Endothelial cell of hepatic sinusoid (primary cell): Measurements from ENCODE around the gene RND3.

Experiments
- in situ Hi-C: cut with HindIII; loops from 2 replicates; pipeline ENCODE4 v1.10.0; 2017; ENCODE audit warnings: low sequenced_read_pairs

RND3 gene

DNA sequence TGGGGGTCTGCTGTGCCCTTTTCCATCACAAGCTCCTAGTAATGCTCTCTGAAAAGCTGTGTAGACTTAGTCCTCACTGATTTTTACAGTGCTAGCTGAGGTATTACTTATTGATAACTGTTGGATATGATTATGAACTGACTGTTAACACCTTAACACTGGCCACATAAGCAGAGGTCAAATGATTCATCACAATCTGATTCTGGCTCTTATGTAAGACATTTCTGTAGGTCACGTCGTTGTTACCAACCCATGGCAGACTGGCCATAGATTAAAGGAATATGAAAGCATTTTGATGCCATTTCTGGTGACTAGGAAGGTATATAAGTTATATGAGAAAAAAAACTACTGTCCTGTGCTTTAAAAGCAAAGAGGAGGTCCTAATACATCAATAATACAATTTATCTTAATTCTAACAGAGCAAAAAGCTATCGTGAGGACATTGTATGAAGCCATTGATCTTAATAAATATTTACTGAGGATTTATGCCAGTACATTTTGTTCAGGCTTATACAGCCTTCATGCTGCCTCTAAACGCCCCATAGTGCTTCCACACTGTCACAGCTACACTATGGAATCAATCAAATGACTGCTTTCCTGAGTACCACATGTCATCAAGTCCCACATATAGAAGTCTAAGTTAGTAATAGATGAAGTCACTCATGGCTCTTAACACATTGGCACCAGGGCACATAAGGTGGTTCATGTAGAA, 6.9 kb upstream of the RND3 start:
- in situ Hi-C loops: no loop called here

DNA sequence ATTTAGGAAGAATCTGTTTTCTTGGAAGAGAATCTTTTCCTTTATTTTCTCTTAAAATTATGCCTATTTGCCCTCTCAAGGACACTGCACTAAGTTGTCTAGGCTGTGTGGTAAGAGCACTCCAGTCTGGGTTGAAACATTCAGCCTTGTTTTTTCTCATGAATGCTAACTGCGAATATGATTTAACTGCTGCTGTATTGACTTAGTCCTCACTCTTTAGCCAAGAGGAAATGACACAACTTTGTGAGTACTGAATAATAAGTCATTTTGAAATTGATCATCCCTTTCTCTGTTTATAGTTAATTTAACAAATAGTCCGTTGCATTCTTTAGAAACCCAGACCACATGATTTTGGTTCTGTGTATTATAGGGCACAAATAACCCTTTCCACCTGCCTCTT, 4.5 kb upstream of the RND3 start:
- in situ Hi-C loops: no loop called here

GRCh38 chr2:150491430-150491829, 4.0 kb upstream of the RND3 start:
- in situ Hi-C loops: no loop called here

GRCh38 chr2:150490466-150490865, 3.0 kb upstream of the RND3 start:
- in situ Hi-C loops: no loop called here

- in situ Hi-C loops: no loop called here
Observed at GRCh38 chr2:150486539-150487484, 655 bp downstream of the RND3 start.

DNA sequence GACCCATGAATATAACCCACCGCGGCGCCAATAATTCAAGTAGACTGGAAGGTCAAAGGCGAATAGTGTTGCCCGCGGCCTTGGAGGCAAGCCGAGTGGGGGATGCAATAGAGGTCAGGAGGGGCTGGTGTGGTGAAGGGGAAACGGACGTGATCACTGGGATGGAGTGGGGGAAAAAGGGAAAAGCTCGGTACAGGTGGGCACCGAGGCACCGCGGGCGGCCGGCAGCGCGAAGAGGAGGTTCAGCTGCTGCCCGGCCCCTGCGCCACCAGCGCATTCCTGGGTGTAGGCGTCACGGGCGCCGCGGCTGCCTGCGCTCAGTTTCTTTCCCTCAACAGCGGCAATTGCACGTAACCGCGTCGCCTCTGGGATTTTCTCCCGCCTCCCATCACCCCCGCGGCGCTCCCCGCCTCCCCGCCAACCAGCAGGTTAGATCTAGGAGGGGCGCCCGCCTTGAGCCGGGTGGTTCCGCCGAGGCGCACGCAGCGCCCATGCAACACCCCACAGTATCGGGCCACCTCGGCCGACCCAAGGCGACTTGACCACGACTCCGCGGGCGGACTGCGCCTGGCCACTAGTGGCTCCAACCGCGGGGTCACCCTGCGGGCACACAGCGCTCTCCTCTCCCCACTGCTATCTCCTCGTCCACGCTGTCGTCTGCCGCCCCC, 1.5 kb downstream of the RND3 start:
- in situ Hi-C loops: no loop called here

DNA sequence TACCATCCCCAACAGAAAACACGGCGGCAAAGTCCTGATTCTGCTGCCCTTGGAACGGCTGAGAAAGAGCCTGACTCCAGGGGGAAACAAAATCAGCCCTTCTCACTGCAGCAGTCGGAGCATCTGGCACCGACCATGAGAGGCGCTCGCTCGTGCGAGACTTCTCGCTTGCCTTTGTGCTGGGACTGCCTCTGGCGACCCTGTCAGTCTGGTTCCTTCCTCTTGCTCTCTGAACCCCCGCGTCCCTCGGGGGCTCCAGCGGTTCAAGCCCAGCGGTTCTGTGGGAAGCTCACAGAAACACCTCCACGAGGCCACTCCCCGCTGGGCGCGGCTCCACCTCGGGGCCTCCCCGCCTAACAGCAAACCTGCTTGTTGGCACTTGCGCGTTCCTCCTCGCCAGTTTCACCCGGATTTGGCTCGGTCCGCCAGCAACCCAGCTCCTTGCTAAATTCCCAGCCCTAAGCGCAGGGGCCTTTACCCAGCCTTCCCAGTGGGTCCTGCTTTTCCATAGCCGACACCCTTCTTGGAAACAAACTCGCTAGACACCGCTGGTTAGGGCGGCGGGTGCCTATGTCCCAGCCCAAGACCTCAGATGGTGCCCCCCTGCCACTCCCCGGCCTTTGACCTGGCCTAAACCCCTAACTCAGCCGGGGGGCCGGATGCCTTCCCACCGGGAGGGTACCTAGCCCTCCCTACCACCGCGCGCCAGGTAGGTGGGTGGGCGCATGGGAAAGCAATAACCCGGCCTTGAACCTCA, 2.2 kb downstream of the RND3 start:
- in situ Hi-C loops: no loop called here

DNA sequence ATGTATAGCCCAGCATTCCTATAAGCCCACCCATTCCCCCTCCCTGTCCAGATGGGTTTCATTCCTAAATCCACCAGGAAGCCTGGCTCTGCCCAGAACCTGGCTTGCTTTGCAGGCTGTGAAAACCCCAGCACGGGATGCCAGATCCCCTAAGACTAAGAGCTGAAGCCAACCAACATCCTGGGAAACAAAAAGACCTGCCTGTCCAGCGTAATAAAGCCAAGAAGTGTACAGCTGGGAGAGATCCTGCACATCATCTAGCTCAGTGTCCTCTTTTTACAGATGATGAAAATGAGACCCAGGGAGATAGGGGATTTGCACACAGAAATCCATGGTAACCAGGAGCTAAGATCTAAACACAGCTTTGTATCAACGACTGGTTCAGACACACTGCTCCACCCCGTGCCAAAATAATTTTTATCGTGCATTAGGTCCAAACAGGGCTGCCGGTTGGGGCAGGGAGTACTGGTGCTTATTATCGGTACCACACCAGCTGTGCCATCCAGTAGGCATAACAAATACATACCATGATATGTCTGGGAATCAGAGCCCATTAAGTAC, 2.9 kb downstream of the RND3 start:
- in situ Hi-C loops: no loop called here

- in situ Hi-C loops: no loop called here
Observed at GRCh38 chr2:150484006-150484405, 3.5 kb downstream of the RND3 start.

GRCh38 chr2:150483532-150483931, 3.9 kb downstream of the RND3 start:
- in situ Hi-C loops: no loop called here

- in situ Hi-C loops: no loop called here
Observed at GRCh38 chr2:150482667-150483400, 4.6 kb downstream of the RND3 start.

- in situ Hi-C loops: no loop called here
Observed at GRCh38 chr2:150482111-150482510, 5.4 kb downstream of the RND3 start.

GRCh38 chr2:150480971-150481830, 6.3 kb downstream of the RND3 start:
- in situ Hi-C loops: no loop called here

DNA sequence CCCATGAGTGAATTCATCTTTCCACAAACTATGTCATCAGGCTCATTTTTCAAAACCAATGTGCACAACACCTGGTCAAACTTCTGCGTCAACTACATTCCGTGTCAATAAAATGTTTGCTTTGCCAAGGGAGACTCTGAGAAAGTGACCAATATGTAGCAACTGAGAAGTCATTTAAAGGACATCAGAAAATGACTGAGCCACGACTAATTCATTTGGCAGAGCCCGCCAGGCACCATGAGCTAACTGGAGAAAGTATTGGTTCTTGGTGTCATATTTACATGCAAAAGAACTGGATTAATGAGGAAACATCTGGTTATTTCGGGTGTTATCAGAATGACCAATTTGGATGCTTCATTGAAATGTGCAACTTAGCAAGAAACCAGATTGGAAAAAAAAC, 7.2 kb downstream of the RND3 start:
- in situ Hi-C loops: no loop called here

DNA sequence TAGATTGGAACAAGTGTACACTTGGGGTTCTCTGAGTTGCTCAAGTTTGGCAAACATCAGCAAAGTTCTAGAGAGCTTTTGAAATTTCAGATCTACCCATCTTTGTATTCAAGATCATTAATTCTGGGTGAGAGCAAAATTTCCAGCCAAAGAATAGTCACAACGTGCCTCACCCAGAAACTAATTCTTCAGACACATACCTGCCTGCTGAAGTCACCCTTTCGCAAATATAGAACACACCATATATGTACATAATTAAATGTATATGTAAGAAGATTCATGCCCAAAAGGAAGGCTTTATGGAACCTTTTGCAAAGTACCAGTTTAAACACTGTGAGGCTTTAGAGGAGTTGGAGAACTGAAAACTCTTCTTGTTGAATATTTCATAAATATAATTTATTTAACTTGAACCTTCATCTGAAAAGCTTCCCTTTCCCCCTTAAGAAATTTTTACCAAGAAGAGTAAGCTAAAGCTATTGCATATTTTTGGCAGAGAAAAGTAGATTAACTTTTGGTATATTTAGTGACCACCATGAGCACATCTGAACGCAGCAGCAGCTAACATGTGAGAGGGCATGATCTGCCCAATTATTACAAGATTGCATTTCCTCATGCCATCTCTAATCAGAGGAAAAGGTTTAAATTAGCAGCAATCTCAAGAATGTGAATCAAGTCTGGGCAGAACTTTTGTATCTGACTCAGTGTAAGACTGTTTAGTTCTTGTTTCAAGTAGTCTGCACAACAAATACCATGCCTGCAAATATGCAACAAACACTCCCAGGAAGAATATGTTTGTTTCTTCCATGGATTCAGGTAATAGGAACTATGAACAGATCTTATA, 8.2 kb downstream of the RND3 start:
- in situ Hi-C loops: no loop called here

DNA sequence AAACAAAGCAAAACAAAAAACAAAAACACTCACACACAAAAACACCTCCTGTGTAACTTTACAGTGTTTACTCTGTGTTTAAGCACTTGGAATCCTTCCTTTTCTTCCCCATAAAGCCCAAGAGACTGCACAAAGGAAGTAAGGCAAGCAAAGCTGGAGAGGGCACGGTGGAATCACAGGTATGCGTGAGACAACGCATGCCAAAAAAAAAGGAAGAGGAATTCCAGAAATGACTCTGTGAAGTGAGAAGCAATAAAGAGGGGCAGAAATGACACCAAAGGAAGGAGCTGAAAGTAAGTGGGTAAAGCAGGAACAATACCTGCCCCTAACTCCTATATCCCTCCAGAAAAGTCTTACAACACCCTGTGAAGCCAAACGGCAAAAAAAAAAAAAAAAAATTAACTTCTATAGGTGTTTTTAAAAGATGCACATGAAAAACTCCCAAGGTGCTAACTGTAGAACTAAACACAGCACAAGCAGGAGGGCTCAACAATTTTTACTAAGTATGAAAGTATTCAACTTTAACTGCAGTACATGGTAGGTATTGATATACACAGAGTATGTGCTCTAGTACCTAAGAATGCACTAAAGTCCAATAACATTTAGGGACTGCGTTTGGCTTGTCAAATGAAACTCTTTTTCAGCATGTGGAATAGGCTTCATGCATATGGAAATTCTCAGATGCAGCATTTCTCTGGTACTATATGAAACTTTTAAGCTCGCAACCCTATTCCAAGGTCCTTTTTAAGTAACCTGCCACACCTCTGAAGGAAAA, 9.1 kb downstream of the RND3 start:
- in situ Hi-C loops: no loop called here

DNA sequence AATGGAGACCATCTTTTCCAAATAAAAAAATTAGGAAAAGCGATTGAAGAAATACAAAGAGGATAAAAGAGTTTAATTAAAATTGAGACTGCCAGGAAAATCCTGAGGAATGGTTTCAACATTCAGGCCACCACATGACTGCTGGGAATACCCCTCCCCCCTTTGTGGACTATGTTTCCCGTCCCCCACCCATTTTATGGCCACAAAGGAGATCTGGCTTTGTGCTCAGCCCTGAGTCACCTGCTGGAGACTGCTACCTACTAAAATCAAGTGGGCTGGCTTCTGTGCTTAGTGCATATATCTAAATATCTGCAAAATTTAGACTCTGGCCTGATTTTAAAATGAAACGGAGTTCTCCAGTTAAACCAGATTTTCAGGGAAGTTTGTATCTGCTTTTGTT, 10.1 kb downstream of the RND3 start:
- in situ Hi-C loops: no loop called here
